HL-60 (cell line): ENCODE data around the gene CMTM8.

Experiments used
- GABPA ChIP-seq: IDR thresholded peaks from 2 replicates; pipeline ENCODE4 v1.6.1; 2012; ENCODE audit warnings: low read depth
- POLR2AphosphoS5 ChIP-seq: IDR thresholded peaks from 2 replicates; pipeline ENCODE4 v1.6.1; 2012; ENCODE audit warnings: low read depth
- TF ChIP-seq, protein P1 (sequence below): IDR thresholded peaks from one replicate; pipeline ENCODE4 v1.5.1; 2011; ENCODE audit warnings: low read length, control low read depth, inconsistent platforms; ENCODE audit not compliant: insufficient read depth
- TF ChIP-seq, protein P2 (sequence below): IDR thresholded peaks from 2 replicates; pipeline ENCODE4 v1.6.1; 2012; ENCODE audit warnings: low read depth; ENCODE audit not compliant: insufficient replicate concordance

DNA sequence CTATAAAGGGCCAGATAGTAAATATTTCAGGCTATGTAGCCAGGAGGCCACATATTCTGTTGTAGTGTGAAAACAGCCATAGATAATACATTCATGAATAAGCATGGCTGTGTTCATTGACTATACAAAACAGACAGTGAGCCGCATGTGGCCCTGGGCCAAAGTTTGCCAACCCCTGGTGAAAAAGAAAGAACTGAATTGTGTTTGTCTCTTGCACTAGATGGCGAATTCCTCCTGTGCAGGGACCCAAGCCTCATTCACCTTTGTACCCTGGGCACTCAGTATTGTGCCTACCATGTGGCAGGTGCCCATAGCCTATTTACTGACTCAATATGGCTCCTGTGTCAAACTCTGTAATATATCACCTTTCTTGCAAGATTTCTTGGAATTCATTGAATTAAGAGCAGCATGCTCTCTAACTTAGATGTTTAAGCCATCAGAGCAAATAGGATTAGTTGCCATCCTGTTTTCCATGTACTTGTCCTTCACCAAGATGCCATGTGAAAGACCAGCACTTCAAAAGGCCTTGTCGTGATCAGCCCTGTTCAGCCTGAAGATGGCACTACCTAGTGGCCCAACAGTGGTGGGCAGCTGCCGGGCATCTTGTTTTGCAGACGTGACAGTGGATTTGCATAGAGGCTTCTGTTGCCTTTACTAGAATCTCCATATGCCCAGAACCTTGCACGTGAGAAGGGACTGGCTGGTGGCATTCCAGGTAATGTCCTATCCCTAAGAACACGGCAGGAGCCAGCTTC lies 102.3 kb downstream of the CMTM8 start:
- TF ChIP-seq, protein P1, sequence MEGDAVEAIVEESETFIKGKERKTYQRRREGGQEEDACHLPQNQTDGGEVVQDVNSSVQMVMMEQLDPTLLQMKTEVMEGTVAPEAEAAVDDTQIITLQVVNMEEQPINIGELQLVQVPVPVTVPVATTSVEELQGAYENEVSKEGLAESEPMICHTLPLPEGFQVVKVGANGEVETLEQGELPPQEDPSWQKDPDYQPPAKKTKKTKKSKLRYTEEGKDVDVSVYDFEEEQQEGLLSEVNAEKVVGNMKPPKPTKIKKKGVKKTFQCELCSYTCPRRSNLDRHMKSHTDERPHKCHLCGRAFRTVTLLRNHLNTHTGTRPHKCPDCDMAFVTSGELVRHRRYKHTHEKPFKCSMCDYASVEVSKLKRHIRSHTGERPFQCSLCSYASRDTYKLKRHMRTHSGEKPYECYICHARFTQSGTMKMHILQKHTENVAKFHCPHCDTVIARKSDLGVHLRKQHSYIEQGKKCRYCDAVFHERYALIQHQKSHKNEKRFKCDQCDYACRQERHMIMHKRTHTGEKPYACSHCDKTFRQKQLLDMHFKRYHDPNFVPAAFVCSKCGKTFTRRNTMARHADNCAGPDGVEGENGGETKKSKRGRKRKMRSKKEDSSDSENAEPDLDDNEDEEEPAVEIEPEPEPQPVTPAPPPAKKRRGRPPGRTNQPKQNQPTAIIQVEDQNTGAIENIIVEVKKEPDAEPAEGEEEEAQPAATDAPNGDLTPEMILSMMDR = no peak
- TF ChIP-seq GABPA (no peak), POLR2AphosphoS5 (no peak)
- TF ChIP-seq, protein P2, sequence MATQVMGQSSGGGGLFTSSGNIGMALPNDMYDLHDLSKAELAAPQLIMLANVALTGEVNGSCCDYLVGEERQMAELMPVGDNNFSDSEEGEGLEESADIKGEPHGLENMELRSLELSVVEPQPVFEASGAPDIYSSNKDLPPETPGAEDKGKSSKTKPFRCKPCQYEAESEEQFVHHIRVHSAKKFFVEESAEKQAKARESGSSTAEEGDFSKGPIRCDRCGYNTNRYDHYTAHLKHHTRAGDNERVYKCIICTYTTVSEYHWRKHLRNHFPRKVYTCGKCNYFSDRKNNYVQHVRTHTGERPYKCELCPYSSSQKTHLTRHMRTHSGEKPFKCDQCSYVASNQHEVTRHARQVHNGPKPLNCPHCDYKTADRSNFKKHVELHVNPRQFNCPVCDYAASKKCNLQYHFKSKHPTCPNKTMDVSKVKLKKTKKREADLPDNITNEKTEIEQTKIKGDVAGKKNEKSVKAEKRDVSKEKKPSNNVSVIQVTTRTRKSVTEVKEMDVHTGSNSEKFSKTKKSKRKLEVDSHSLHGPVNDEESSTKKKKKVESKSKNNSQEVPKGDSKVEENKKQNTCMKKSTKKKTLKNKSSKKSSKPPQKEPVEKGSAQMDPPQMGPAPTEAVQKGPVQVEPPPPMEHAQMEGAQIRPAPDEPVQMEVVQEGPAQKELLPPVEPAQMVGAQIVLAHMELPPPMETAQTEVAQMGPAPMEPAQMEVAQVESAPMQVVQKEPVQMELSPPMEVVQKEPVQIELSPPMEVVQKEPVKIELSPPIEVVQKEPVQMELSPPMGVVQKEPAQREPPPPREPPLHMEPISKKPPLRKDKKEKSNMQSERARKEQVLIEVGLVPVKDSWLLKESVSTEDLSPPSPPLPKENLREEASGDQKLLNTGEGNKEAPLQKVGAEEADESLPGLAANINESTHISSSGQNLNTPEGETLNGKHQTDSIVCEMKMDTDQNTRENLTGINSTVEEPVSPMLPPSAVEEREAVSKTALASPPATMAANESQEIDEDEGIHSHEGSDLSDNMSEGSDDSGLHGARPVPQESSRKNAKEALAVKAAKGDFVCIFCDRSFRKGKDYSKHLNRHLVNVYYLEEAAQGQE = no peak
